ENCODE results near the gene KAZN.

KAZN gene

GRCh38 chr1:14826731-14827326 is 228.3 kb downstream of the KAZN start:
- no peak for DNase-seq (ENCODE audit: low read depth)

DNA sequence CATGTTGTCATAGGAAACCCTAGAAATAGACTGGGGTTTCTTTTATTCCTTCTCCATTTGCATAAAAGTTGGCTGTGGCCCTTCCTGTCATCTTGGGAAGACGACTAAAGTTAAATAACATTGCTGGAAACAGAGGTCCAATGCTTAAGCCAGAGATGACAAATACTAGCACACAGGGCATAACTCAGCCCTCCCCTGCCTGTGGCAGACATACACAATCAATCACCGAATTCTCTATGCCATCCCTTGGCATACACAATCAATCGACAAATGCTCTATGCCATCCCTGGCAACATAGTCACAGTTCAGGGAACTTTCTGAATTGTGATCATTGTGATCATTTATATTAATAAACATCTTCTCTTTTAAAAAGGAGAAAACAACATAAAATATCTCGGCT is 229.4 kb downstream of the KAZN start:
- no peak for DNase-seq (ENCODE audit: low read depth)

DNA sequence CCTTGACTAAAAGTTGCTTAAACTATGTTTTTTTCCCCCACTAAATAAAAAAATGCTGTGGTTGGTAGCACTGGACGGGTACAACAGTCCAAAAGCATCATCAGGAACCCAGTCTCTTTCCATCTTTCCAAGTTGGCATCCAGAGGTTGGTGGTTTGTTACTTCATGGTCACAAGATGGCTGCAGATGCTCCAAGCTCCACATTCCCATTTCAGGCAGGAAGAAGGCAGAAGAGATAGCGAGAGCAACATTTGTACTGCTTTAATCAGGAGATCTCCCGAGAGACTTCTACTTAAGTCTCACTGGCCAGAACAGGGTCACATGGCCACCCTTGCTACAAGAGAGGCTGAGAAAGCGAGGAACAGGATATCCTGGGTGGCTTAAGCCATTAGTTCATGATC is 230.2 kb downstream of the KAZN start:
- no peak for DNase-seq (ENCODE audit: low read depth)

DNA sequence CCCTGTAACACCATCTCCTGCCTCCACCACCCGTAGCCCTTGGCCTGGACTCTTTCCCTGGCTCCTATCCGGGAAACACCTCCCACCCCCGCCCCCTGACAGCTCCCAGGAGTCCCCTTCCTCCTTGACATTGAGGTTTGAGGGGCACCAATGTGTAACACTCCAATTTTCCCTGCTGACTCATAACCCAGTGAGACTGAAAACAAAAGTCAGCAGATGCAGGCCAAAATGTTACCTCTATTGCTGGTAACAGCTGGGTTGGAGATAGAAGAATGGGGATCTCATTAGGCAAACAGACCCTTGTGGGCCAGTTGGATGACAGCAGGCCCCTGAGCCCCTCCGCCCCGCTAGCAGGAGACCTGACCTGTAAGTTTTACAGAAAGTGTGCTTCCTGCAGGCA is 237.2 kb downstream of the KAZN start:
- DNase-seq (ENCODE audit: low read depth), result no peak

DNA sequence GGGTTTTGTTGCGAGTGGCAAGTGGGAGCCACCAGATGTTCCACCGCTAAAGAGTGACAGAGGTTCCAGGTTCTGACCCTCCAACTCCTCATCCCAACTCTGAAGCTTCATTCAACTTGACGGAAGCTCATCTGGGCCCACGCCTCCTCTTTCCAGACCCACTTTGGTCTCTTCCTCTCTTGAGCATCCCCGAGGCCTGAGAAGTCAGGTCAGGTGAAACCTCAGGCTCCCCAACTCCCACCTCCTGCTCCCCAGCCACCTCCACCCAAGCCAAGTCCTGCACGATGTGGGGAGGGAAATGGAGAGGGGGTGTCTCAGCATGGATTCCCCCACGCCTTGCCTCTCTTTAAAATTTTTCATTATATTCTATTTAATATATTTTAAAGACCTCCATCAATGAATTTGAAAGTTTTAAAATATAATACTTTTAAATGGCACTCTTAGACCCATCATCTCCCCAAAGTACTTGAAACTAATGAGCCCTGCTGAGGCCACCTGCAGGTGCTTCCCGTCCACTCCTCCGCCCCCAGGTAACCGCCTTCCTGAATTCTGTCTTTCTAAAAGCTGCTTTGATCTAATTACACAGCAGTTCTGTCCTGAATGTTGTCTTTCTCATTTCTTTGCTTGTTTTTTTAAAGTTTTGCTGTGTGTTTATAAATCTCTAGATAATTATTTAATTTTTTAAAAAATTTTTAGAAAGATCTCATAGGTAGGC is 238.1 kb downstream of the KAZN start:
- no peak for DNase-seq (ENCODE audit: low read depth)

GRCh38 chr1:14840374-14840773 is 241.9 kb downstream of the KAZN start:
- no peak for DNase-seq (ENCODE audit: low read depth)

- DNase-seq (ENCODE audit: low read depth), result no peak
Observed at GRCh38 chr1:14841456-14841855, 243.0 kb downstream of the KAZN start.

- no peak for DNase-seq (ENCODE audit: low read depth)
Observed at GRCh38 chr1:14841951-14842350, 243.5 kb downstream of the KAZN start.

DNA sequence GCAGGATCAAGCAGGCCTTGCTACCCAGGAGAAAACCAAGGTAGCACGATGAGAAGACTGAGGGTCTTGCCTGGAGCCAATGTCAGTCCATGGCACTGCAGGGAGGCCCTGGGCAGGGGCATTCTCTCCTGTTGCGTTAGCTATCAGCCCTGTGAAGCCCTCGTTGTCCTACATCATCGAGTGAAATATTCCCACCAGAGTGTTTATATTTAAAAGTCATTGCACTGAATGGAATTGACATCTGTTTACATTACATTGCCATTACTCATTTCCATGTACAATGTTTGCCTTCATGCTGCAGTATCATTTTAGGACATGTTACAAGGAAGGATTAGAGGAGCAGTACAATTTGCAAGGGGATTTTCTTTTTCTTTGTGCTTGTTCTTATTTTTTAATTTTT is 243.9 kb downstream of the KAZN start:
- no peak for DNase-seq (ENCODE audit: low read depth)

GRCh38 chr1:14842891-14843290 is 244.4 kb downstream of the KAZN start:
- DNase-seq (ENCODE audit: low read depth), result no peak

- no peak for DNase-seq (ENCODE audit: low read depth)
Observed at GRCh38 chr1:14843525-14843924, 245.0 kb downstream of the KAZN start.

GRCh38 chr1:14844356-14844755 is 245.9 kb downstream of the KAZN start:
- no peak for DNase-seq (ENCODE audit: low read depth)

GRCh38 chr1:14844923-14845617 is 246.6 kb downstream of the KAZN start:
- DNase-seq (ENCODE audit: low read depth), result no peak

- DNase-seq (ENCODE audit: low read depth), result no peak
Observed at GRCh38 chr1:14845851-14846250, 247.4 kb downstream of the KAZN start.

- DNase-seq (ENCODE audit: low read depth), result no peak
Observed at GRCh38 chr1:14846688-14847087, 248.2 kb downstream of the KAZN start.

DNA sequence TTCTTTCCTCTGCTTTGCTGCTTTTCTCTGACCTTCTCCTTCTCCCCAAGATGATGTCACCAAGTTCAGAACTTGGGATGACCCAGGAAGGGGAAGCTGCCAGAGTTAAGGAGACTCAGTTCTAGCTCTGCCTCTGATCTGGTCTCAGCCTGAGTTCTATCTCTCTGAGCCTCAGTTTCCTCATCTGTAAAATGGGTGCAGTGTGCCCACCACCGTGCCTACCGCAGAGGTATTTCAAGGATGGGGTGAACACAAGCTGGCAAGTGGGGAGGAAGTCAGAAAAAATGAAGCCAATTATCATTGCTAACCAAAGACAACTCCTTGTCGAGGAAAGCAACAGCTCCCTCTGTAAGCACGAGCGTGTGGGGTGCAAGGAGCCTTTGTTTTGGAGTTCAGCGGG is 249.7 kb downstream of the KAZN start:
- no peak for DNase-seq (ENCODE audit: low read depth)

GRCh38 chr1:14848625-14849024 is 250.1 kb downstream of the KAZN start:
- no peak for DNase-seq (ENCODE audit: low read depth)

GRCh38 chr1:14849038-14849437 is 250.6 kb downstream of the KAZN start:
- DNase-seq (ENCODE audit: low read depth), result no peak

DNA sequence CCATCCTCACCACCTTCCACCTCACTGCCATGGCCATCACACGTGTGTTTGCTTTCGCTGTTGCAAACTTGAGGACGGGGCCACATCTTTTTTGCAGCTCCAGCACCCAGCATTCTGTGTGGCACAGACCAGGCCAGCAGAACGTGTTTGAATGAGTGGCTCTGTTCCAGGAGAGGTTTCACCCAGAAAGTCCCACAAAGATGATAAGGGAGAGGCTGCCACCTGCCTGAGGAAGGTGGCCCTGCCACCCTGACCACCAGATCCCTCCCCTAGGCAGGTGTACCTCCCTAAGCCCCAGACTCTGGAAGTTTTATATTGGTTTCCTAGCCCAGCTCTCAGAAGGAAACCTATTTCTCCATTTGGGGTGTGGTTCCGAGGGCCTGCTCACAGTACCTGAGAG is 252.1 kb downstream of the KAZN start:
- no peak for DNase-seq (ENCODE audit: low read depth)

DNA sequence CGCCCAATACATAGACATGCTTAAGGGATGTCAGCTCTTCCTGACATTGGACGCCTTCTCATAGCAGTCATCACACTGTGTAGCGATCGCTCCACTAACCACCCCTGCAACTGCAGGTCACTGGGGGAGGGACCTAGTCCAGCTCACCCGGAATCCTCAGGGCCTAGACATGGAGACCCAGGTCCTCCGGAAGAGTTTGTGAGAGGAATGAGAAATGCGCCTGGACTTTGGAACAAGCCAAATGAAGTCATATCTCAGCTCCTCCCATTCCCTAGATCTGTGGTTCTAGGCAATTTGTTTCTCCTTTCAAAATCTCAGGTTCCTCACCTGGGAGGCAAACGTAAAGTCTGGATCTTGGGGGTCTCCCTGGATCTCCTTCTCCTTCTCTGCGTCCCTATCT is 253.3 kb downstream of the KAZN start:
- DNase-seq (ENCODE audit: low read depth), result no peak

DNA sequence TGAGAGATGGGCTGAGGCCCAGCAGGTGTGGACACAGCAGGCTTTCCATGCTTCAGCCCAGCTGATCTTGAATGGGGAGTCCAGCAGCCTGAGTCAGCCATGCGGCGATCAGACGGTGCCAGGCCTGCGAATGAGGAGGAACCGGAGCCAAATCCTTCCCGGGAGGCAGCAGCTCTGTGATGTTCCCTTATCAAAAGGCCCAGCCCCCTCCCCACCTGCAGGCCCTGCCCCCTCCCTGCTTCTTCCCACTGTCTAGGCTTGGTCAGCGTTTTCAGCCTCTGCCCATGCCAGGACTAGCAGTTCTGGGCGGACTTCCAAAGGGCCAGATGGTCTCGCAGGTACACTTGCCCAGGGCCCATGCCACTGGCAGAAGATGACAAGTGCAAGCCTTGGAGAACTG is 253.8 kb downstream of the KAZN start:
- DNase-seq (ENCODE audit: low read depth), result no peak

- no peak for DNase-seq (ENCODE audit: low read depth)
Observed at GRCh38 chr1:14853518-14853917, 255.0 kb downstream of the KAZN start.

GRCh38 chr1:14855268-14855667 is 256.8 kb downstream of the KAZN start:
- DNase-seq (ENCODE audit: low read depth), result no peak

DNA sequence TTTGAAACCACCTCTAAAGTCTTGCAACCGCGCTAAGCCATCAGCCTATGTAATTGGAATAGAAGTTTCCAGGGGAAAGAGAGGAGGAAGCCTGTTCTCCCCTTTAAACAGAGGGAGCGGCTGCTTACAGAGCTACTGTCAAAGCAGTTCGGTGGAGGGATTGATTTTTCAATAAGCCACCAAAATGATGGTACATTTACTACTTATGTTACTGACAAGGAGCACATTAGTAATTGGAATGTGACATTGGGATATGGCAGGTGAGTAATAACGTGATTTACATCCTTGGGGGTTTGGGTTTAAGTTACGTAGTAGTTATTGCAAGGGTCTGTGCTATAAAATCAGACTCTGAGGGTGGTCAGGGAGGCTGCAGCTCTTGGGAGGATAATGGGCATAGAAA is 257.3 kb downstream of the KAZN start:
- no peak for DNase-seq (ENCODE audit: low read depth)

Data from stimulated activated CD8-positive, alpha-beta memory T cell treated with anti-CD3 and anti-CD28 coated beads, Interleukin-7, amount 100 ng/mL, for 24 hours (primary cell).